Spleen (tissue), 11 donors: ENCODE data around the gene SH3RF3. TPM values are rescaled to one million over a fixed set of nuclear protein-coding genes. Genes with fewer than 3 reads are reported as not detected.
A peak's percentile ranks its signal among the peaks of the same experiment; 100 is the strongest.

Experiments used
- DNase-seq: peaks from one replicate; pipeline ENCODE4 v3.0.0-alpha.2; 2020
- H3K27ac ChIP-seq, 8 donors: fragments of 200-600 bp; sonication (generic) in 7 of 8; 1 replicate in 4 of 8; 2 replicates in 4 of 8; pipeline versions ENCODE4 v1.5.0 to v1.8.0; 2016 to 2021; ENCODE audit warnings: inconsistent platforms in 4 of 8, mild to moderate bottlenecking in 4 of 8, moderate library complexity in 1 of 8
- H3K27me3 ChIP-seq, 7 donors: fragments of 200-600 bp; sonication (generic) in 6 of 7; replicated peaks in 1 of 7; 1 replicate in 4 of 7; 2 replicates in 3 of 7; pipeline versions ENCODE4 v1.5.0 to v1.8.0; 2016 to 2021; ENCODE audit warnings: inconsistent platforms in 3 of 7, mild to moderate bottlenecking in 1 of 7
- H3K36me3 ChIP-seq, 6 donors: fragments of 200-600 bp; sonication (generic) in 5 of 6; 1 replicate in 4 of 6; 2 replicates in 2 of 6; pipeline versions ENCODE4 v1.5.0 to v1.8.0; 2016 to 2021; ENCODE audit warnings: inconsistent platforms in 2 of 6
- H3K4me1 ChIP-seq, 6 donors: fragments of 200-600 bp; sonication (generic) in 5 of 6; 1 replicate in 3 of 6; 2 replicates in 3 of 6; pipeline versions ENCODE4 v1.5.0 to v1.8.0; 2016 to 2021; ENCODE audit warnings: inconsistent platforms in 3 of 6
- H3K4me3 ChIP-seq, 8 donors: fragments of 200-600 bp; sonication (generic) in 7 of 8; 1 replicate in 4 of 8; 2 replicates in 4 of 8; pipeline versions ENCODE4 v1.5.0 to v1.8.0; 2016 to 2021; ENCODE audit warnings: inconsistent platforms in 4 of 8, mild to moderate bottlenecking in 4 of 8, moderate library complexity in 2 of 8
- H3K9me3 ChIP-seq, 8 donors: fragments of 200-600 bp; sonication (generic) in 7 of 8; 1 replicate in 4 of 8; 2 replicates in 4 of 8; pipeline versions ENCODE4 v1.5.0 to v1.8.0; 2016 to 2021; ENCODE audit warnings: inconsistent platforms in 4 of 8
- POLR2A ChIP-seq, 3 donors: fragments of 450-650 bp; IDR thresholded peaks; one replicate each; pipeline ENCODE4 v1.5.1; 2017; ENCODE audit warnings: antibody characterized with exemption in 3 of 3, mild to moderate bottlenecking in 1 of 3
- POLR2AphosphoS5 ChIP-seq, 3 donors: sonication (generic); formaldehyde crosslinking; IDR thresholded peaks; one replicate each; pipeline ENCODE4 v1.5.1; 2017; ENCODE audit warnings: antibody characterized with exemption in 3 of 3
- WGBS, 5 donors: extraction: QIAGEN DNeasy Blood & Tissue Kit in 3 of 5; methylation state at CpG; one replicate each; pipeline versions ENCODE4 v1.1.5 to v1.1.7; 2013 to 2018; 5-methylcytosine and 5-hydroxymethylcytosine counted together
- intact Hi-C: fragments of 100-400 bp; cut with DNase I; formaldehyde crosslinking; loops from one replicate; pipeline ENCODE4 v1.15.0; 2023; ENCODE audit warnings: low total_unique reads
- polyA plus RNA-seq, 3 donors: library from polyadenylated mRNA; stranded (reverse); fragments of 200-250 nt; gene quantifications; one replicate each; pipeline ENCODE4 v1.2.1, GENCODE V29; 2013
- total RNA-seq, 7 donors: library from RNA; depleted of rRNA in 3 of 7; stranded (reverse); fragments of >200 nt in 3 of 7; fragmentation: NEBNext Ultra II Directional in 4 of 7; extraction: Animal tissue kit (Norgen Biotek cat#: 25700) in 4 of 7; gene quantifications; one replicate each; pipeline versions ENCODE4 v1.1.0 to v1.2.1, GENCODE V29; 2016 to 2021
- TF ChIP-seq, protein P1 (sequence below), 11 experiments: fragments of 200-600 bp in 7 of 11; fragments of 450-650 bp in 4 of 11; sonication (generic) in 4 of 11; IDR thresholded peaks in 8 of 11; conservative IDR thresholded peaks in 3 of 11; 1 replicate in 7 of 11; 2 replicates in 4 of 11; pipeline versions ENCODE4 v1.4.0 to v1.8.0; 2016 to 2021; ENCODE audit warnings: antibody characterized with exemption in 11 of 11, inconsistent platforms in 4 of 11, mild to moderate bottlenecking in 1 of 11
- donor health status: healthy with polysubstance abuse.
- donor health status: DM: no; HTN: no; CAD: no; lungs with moderate emphysema.
- donor health status: DM: no; HTN: no; CAD: no.
- donor health status: Bipolar disorder and iron deficiency.
- donor health status: healthy.
- donor health status: DM: no; HTN: no; CAD: no.
- donor health status: DM: yes; HTN: yes; CAD: no.

Gene SH3RF3
- total and polyA plus RNA-seq, 10 donors: 1.3 to 7.6 (median 4.7) TPM

DNA sequence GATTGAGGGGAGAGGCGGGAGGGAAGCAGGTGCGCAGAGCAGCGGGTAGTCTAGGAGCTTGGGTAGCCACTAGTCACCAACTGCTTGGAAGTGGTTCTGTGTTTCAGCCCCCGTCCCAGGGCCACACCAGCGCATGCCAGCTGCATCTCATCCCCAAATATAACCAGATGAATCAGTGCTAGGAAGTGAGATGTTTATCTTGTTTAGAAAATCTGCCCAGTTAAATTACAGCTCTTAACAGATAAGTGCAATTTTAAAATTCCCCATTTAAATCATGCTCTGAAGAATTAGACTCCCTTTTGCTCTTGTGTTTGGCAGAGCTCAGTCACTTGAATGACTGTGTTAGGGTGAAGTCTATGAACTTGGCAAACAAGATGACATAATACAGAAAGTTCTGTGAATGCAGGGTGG lies 291.0 kb downstream of the SH3RF3 start:
- H3K27me3 ChIP-seq: no peaks in the 10 kb centered on the region
- H3K4me1 ChIP-seq: peaks cover 0 to 5% (median 0%) of the 10 kb centered on the region in 6 donors
- no peaks in the 10 kb centered on the region for H3K36me3 ChIP-seq
- TF ChIP-seq POLR2AphosphoS5 (IDR thresholded peaks at IDR 0.05) (no peak), POLR2A (IDR thresholded peaks at IDR 0.05) (no peak)
- TF ChIP-seq, protein P1, sequence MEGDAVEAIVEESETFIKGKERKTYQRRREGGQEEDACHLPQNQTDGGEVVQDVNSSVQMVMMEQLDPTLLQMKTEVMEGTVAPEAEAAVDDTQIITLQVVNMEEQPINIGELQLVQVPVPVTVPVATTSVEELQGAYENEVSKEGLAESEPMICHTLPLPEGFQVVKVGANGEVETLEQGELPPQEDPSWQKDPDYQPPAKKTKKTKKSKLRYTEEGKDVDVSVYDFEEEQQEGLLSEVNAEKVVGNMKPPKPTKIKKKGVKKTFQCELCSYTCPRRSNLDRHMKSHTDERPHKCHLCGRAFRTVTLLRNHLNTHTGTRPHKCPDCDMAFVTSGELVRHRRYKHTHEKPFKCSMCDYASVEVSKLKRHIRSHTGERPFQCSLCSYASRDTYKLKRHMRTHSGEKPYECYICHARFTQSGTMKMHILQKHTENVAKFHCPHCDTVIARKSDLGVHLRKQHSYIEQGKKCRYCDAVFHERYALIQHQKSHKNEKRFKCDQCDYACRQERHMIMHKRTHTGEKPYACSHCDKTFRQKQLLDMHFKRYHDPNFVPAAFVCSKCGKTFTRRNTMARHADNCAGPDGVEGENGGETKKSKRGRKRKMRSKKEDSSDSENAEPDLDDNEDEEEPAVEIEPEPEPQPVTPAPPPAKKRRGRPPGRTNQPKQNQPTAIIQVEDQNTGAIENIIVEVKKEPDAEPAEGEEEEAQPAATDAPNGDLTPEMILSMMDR (IDR thresholded peaks at IDR 0.05 in 8 of 11, conservative IDR thresholded peaks at IDR 0.05 in 3 of 11): no peak
- intact Hi-C loops: no loop called here
- WGBS, 5 donors: 62 to 75% (median 70%) methylated on average over 5 of the region's 5 CpGs
- peak; percentile 42 for DNase-seq
- H3K27ac ChIP-seq: no peak overlapping the region
- no peak overlapping the region for H3K4me3 ChIP-seq
- no peaks in the 10 kb centered on the region for H3K9me3 ChIP-seq

DNA sequence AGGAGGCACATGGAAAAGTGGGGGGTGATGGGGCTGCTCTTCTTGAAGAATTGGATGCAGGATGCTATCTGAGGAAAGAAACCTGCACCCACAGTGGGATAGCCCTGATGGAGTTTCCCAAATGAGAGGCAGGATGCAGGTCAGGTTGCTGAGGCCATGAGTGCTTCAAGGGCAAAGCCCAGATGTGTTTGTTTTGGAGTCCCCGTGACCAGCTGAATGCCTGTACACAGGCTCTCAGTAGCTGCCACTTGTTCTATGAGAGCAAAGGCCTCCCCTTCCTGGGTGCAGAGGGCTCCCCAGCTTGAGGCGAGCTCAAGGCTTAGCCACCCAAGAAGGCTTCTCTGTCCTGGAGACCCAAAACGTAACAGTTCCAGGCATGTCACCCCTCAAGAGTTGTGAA lies 292.1 kb downstream of the SH3RF3 start:
- 71 to 99% (median 89%) methylated on average over 3 of the region's 3 CpGs for WGBS, 5 donors
- no peak overlapping the region for H3K27ac ChIP-seq

DNA sequence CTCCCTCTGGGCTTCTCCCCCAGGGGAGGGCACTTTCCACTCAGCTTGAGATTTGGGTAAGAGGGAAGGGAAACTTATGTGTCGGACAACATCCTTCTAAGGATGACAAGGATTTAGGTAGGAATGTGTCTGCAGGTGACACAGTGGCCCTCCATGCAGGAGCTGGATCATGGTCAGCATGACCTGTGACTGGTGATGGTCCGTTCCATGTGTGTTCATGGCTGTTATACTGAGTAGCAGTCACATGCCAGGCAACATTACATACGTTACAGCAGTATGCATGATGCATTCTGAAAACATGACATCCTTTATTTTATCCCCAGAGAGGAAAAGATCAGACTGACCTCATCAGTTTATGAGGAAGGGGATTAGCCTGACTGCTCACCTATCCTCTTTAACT lies 292.6 kb downstream of the SH3RF3 start:
- peaks cover 0 to 5% (median 0%) of the 10 kb centered on the region in 6 donors for H3K4me1 ChIP-seq
- 78 to 94% (median 90%) methylated on average over 3 of the region's 3 CpGs for WGBS, 5 donors
- no peak for DNase-seq
- no peak overlapping the region for H3K4me3 ChIP-seq
- TF ChIP-seq POLR2AphosphoS5 (IDR thresholded peaks at IDR 0.05) (no peak), POLR2A (IDR thresholded peaks at IDR 0.05) (no peak)
- TF ChIP-seq, protein P1 (IDR thresholded peaks at IDR 0.05 in 8 of 11, conservative IDR thresholded peaks at IDR 0.05 in 3 of 11): no peak
- no peaks in the 10 kb centered on the region for H3K36me3 ChIP-seq
- intact Hi-C loops: no loop called here
- H3K27me3 ChIP-seq: no peaks in the 10 kb centered on the region
- H3K27ac ChIP-seq: no peak overlapping the region
- H3K9me3 ChIP-seq: no peaks in the 10 kb centered on the region

More for the DNA sequence above, 292.1 kb downstream of the SH3RF3 start:
- Histone ChIP-seq H3K27me3 (no peaks in the 10 kb centered on the region), H3K36me3 (no peaks in the 10 kb centered on the region), H3K4me3 (no peak overlapping the region), H3K9me3 (no peaks in the 10 kb centered on the region), H3K4me1 (peaks cover 0 to 5% (median 0%) of the 10 kb centered on the region in 6 donors)
- DNase-seq: peak; percentile 17
- no peak for TF ChIP-seq POLR2AphosphoS5 (IDR thresholded peaks at IDR 0.05)
- no peak for TF ChIP-seq POLR2A (IDR thresholded peaks at IDR 0.05)
- TF ChIP-seq, protein P1 (IDR thresholded peaks at IDR 0.05 in 8 of 11, conservative IDR thresholded peaks at IDR 0.05 in 3 of 11): no peak
- intact Hi-C loops: no loop called here

DNA sequence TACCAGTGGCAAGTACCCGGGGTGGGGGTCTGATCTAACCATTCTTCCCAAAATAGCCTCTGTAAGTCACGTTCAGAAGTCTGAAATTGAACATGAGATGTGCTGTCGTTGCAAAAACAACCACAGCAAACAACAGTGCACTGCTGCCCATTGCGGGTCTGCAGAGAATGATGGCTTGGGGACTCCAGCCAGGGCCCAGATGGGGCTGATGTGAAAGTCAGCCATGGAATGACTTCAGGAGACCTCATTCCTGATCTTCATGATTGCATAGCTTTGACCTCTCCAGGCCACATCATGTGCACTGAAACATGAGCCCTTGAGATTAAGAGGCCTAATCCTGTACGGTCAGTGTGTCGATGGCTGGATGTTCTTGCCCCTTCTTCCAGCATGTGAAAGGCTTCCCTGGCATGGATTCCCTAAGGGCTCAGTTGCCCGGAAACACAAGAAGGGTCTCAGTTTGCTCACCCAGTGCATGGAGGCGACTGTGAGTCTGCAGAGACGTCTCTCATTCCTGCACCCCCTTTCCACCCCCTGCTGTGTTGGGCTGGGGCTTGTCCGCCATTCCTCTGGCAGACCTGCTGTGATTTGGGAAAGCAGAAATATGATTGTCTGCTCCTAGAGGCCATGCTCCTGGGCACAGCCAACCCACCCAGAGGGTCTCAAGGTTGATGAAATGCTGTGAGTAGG lies 293.2 kb downstream of the SH3RF3 start:
- WGBS, 5 donors: 77 to 94% (median 89%) methylated on average over 9 to 10 of the region's 10 CpGs
- H3K4me3 ChIP-seq: no peak overlapping the region
- no peak overlapping the region for H3K27ac ChIP-seq
- H3K4me1 ChIP-seq: peaks cover 0 to 5% (median 0%) of the 10 kb centered on the region in 6 donors
- intact Hi-C loops: no loop called here
- DNase-seq: peak; percentile 37
- H3K36me3 ChIP-seq: no peaks in the 10 kb centered on the region
- TF ChIP-seq, protein P1 (IDR thresholded peaks at IDR 0.05 in 8 of 11, conservative IDR thresholded peaks at IDR 0.05 in 3 of 11): no peak
- TF ChIP-seq POLR2AphosphoS5 (IDR thresholded peaks at IDR 0.05) (no peak), POLR2A (IDR thresholded peaks at IDR 0.05) (no peak)
- H3K9me3 ChIP-seq: no peaks in the 10 kb centered on the region
- no peaks in the 10 kb centered on the region for H3K27me3 ChIP-seq
